ENCODE measurements around the gene MBD5. TPM values are rescaled to one million over a fixed set of nuclear protein-coding genes. Genes with fewer than 3 reads are reported as not detected.

The MBD5 gene
- total RNA-seq, 1 donor from 2014 or later = 100 TPM

DNA sequence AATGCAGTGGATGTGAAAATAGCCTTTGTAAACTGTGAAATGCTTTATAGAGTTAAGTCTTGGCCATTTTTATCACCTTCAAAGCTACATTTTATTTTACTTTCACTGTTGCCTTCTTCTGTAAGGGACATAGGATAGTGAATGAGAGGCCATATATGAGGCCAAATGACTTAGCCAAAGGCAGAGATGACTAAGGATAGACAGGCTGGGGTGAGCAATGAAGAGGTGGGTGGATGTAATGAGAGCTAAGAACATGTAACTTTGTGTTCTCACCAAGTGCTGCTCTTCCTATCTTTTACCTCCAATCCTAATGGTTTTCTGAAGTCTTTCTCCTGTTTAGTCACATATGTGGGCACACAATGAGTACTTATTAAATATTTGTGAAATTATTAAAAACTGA lies 101.9 kb downstream of the MBD5 start:
- H3K36me3 Mint-ChIP-seq = peaks cover 27% of the 10 kb centered on the region
- H3K4me3 Mint-ChIP-seq = no peak overlapping the region
- TF ChIP-seq, protein P1, sequence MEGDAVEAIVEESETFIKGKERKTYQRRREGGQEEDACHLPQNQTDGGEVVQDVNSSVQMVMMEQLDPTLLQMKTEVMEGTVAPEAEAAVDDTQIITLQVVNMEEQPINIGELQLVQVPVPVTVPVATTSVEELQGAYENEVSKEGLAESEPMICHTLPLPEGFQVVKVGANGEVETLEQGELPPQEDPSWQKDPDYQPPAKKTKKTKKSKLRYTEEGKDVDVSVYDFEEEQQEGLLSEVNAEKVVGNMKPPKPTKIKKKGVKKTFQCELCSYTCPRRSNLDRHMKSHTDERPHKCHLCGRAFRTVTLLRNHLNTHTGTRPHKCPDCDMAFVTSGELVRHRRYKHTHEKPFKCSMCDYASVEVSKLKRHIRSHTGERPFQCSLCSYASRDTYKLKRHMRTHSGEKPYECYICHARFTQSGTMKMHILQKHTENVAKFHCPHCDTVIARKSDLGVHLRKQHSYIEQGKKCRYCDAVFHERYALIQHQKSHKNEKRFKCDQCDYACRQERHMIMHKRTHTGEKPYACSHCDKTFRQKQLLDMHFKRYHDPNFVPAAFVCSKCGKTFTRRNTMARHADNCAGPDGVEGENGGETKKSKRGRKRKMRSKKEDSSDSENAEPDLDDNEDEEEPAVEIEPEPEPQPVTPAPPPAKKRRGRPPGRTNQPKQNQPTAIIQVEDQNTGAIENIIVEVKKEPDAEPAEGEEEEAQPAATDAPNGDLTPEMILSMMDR (IDR thresholded peaks at IDR 0.05; ENCODE audit: unreplicated experiment) = no peak
- DNase-seq (ENCODE audit: low spot score in 2 of 2, unreplicated experiment in 2 of 2) = no peak
- H3K27ac Mint-ChIP-seq = peak overlapping the region; percentile 61
- peaks cover 24% of the 10 kb centered on the region for H3K4me1 Mint-ChIP-seq
- no peaks in the 10 kb centered on the region for H3K27me3 Mint-ChIP-seq (ENCODE audit: low read depth)
- peaks cover 24% of the 10 kb centered on the region for H3K9me3 Mint-ChIP-seq

DNA sequence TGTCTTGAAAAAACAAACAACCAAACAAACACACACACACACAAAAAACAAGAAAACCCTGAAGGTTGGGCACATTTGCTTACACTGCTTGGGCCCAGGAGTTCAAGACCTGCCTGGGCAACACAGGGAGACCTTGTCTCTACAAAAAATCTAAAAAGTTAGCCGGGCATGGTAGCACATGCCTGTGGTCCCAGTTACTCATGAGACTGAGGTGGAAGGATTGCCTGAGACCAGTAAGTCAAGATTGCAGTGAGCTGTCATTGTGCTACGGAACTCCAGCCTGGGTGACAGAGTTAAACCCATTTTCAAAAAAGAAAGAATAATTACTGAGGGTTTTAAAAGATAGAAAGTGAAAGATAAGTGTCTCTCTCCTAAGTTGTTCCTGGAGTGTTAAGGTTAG lies 103.4 kb downstream of the MBD5 start:
- no peak overlapping the region for H3K4me3 Mint-ChIP-seq
- DNase-seq (ENCODE audit: low spot score in 2 of 2, unreplicated experiment in 2 of 2) = no peak

DNA sequence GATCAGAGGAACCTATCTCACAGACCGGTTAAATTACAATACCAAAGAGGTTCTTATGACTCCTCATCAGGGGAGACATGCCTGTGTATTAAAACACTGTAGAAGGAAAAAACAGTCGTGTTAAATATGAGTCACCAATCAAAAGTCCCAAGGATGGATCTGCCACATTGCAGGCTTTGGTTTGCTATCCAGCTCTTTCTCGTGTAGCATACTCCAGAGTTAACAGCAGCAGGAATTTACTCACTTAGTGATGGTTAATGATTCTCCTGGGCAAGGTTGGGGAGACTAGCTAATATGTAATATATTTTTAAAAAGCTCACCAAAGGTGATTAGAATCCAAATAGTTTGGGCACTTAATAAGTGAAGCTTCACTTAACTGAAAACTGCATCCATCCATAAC lies 109.7 kb downstream of the MBD5 start:
- DNase-seq (ENCODE audit: low spot score in 2 of 2, unreplicated experiment in 2 of 2) = no peak
- H3K4me1 Mint-ChIP-seq = peaks cover 18% of the 10 kb centered on the region

More for the DNA sequence above, 103.4 kb downstream of the MBD5 start:
- TF ChIP-seq, protein P1 (IDR thresholded peaks at IDR 0.05; ENCODE audit: unreplicated experiment) = no peak
- Mint-ChIP-seq H3K27me3 (ENCODE audit: low read depth) (no peaks in the 10 kb centered on the region), H3K9me3 (peaks cover 12% of the 10 kb centered on the region), H3K27ac (no peak overlapping the region), H3K36me3 (peaks cover 18% of the 10 kb centered on the region), H3K4me1 (peaks cover 24% of the 10 kb centered on the region)

DNA sequence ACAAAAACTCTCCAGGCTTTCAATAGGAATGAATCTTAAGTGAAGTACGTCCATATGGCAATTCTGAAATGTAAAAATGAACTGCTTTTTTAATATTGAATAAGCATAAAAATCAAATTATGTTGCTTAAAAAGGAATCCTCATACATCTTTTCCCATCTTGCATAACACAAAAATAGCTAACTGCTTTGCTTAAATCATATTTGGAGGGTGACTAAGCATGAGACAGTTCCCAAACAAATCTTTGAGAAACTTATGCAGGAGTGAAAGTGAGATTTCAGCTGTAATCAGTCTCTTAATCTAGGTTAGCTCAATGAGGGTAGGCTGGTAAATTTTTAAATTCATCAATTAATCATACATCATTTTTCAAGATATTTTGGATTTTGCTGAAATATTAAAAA lies 111.5 kb downstream of the MBD5 start:
- peaks cover 2% of the 10 kb centered on the region for H3K9me3 Mint-ChIP-seq
- H3K4me1 Mint-ChIP-seq = peaks cover 18% of the 10 kb centered on the region
- peaks cover 6% of the 10 kb centered on the region for H3K36me3 Mint-ChIP-seq
- TF ChIP-seq, protein P1 (IDR thresholded peaks at IDR 0.05; ENCODE audit: unreplicated experiment) = no peak
- no peak overlapping the region for H3K27ac Mint-ChIP-seq
- H3K4me3 Mint-ChIP-seq = no peak overlapping the region
- no peaks in the 10 kb centered on the region for H3K27me3 Mint-ChIP-seq (ENCODE audit: low read depth)
- no peak for DNase-seq (ENCODE audit: low spot score in 2 of 2, unreplicated experiment in 2 of 2)

More for the DNA sequence above, 109.7 kb downstream of the MBD5 start:
- Mint-ChIP-seq H3K27me3 (ENCODE audit: low read depth) (no peaks in the 10 kb centered on the region), H3K4me3 (no peak overlapping the region), H3K36me3 (peaks cover 8% of the 10 kb centered on the region), H3K27ac (no peak overlapping the region), H3K9me3 (peaks cover 6% of the 10 kb centered on the region)
- TF ChIP-seq, protein P1 (IDR thresholded peaks at IDR 0.05; ENCODE audit: unreplicated experiment) = no peak

DNA sequence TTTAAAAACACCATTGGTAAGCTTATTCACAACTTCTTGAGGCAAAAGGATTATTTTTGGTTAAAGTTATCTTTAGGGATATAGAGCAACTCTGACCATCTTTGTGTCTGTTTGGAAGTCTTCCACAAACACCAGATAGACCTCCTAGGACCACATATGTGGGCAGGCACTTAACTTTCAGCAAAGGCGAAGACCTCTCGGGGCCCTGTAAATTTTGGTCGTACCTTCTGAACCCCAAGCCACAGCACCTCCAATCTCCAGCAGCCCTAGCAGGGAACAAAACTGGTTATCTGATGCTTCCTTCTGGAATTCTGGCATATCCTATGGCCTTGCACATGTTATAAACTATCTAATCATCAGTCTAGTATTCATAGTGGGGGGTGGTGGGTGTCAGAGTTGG lies 114.8 kb downstream of the MBD5 start:
- H3K27me3 Mint-ChIP-seq (ENCODE audit: low read depth) = no peaks in the 10 kb centered on the region
- H3K27ac Mint-ChIP-seq = no peak overlapping the region
- H3K4me3 Mint-ChIP-seq = no peak overlapping the region

More for the DNA sequence above, 114.8 kb downstream of the MBD5 start:
- Mint-ChIP-seq H3K4me1 (peaks cover 18% of the 10 kb centered on the region), H3K9me3 (no peaks in the 10 kb centered on the region), H3K36me3 (peaks cover 2% of the 10 kb centered on the region)
- DNase-seq (ENCODE audit: low spot score in 2 of 2, unreplicated experiment in 2 of 2) = no peak
- TF ChIP-seq, protein P1 (IDR thresholded peaks at IDR 0.05; ENCODE audit: unreplicated experiment) = no peak
